ENCODE results near the gene MARCHF4.

DNA sequence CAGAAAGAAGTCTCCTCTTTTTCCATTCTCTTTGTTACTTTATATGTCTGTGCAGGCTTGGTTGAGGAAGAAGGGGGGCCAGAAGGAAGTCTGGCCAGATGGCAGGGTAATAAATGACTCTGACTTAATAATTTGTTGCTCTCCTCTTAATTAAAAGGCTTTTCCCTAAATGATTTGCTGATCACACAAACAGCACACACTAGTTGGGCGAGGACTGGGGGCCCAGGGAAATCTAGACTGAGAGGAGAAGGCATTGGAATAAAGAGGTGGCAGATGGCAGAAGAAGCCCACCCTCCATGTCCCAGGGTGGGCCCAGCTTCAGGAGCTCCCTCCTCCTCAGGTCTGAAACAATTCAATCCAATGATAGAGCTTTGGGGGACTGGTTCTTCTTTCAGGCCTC lies 27.3 kb upstream of the MARCHF4 start:
- TF ChIP-seq, protein P1, sequence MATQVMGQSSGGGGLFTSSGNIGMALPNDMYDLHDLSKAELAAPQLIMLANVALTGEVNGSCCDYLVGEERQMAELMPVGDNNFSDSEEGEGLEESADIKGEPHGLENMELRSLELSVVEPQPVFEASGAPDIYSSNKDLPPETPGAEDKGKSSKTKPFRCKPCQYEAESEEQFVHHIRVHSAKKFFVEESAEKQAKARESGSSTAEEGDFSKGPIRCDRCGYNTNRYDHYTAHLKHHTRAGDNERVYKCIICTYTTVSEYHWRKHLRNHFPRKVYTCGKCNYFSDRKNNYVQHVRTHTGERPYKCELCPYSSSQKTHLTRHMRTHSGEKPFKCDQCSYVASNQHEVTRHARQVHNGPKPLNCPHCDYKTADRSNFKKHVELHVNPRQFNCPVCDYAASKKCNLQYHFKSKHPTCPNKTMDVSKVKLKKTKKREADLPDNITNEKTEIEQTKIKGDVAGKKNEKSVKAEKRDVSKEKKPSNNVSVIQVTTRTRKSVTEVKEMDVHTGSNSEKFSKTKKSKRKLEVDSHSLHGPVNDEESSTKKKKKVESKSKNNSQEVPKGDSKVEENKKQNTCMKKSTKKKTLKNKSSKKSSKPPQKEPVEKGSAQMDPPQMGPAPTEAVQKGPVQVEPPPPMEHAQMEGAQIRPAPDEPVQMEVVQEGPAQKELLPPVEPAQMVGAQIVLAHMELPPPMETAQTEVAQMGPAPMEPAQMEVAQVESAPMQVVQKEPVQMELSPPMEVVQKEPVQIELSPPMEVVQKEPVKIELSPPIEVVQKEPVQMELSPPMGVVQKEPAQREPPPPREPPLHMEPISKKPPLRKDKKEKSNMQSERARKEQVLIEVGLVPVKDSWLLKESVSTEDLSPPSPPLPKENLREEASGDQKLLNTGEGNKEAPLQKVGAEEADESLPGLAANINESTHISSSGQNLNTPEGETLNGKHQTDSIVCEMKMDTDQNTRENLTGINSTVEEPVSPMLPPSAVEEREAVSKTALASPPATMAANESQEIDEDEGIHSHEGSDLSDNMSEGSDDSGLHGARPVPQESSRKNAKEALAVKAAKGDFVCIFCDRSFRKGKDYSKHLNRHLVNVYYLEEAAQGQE (IDR thresholded peaks at IDR 0.05; ENCODE audit: low read depth), result no peak
- TF ChIP-seq EGR1 (IDR thresholded peaks at IDR 0.05) (no peak), TEAD4 (IDR thresholded peaks at IDR 0.05) (no peak), FOXM1 (IDR thresholded peaks at IDR 0.05; ENCODE audit: borderline replicate concordance, low read depth) (no peak)
